ENCODE measurements around the gene TESPA1.

TESPA1 gene

DNA sequence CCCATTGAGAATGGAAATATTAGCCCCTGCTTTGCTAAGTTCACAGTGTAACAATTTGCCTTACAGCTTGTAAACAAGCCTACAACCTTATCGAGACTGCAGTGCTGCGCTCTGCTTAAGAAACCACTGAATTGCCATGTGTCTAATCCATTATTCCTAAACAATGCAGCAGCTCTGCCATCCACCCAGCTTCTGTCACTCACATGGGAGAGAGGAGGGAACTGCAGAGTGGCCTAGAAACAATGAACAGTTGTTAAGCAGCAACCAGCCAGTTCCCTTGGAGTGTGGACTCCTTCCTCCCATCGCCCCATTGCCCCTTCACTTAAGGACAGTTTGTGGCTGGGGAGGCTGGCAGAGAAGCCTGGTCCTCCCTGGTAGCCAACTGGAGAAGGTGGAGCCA lies 42.9 kb downstream of the TESPA1 start:
- no peak for DNase-seq

DNA sequence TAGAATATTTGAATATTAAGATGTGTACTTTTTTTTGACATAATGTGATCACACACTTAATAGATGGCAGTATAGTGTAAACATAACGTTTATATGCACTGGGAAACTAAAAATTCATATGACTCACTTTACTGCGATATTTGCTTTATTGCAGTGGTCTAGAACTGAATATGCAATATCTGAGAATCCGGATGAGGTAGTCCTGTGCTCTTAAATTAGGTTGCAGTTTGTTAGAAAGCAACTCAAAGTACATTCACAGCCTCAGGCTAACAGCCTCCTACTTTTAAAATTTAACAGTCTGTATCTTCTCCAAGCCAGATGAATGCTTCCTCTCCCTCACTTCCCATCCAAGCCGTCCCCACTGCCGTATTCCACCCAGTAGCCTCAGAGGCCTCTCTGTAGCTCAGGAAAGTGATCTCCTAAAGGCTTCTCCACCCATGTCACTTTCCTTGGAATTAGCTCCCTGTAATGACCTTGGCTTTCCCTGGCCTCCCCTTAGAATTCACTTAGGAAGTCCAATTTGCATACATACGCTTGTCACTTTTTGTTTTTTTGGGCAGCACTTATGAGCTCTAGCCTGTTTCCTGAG lies 43.7 kb downstream of the TESPA1 start:
- DNase-seq, result no peak

DNA sequence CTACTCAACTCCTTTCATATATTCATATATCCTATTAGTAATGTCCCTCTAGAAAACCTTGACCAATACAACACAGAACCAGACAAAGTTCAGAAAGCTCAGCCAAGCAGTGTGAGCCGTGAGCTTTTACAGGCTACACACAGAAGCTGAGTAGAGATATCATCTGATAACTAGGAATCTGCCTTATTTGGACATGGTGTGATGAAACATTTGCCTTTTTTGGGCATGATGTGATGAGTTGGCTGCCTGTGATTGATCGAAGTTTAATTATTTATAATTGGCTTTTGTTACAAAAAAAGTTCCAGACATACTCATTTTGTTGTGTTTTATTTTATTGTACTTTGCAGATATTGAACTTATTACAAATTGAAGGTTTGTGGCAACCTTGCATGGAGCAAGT lies 46.6 kb downstream of the TESPA1 start:
- no peak for DNase-seq

DNA sequence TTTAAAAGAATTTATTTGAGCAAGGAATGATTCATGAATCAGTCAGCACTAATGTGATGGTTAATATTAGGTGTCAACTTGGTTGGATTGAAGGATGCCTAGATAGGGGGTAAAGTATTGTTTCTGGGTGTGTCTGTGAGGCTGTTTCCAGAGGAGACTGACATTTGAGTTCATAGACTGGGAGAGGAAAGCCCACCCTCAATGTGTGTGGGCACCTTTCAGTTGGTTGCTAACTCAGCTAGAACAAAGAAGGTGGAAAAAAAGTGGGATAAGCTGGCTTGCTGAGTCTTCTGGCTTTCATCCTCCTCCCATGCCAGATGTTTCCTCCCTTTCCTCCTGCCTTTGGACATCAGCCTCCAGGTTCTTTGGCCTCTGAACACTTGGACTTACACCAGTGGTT lies 47.2 kb downstream of the TESPA1 start:
- no peak for DNase-seq

DNA sequence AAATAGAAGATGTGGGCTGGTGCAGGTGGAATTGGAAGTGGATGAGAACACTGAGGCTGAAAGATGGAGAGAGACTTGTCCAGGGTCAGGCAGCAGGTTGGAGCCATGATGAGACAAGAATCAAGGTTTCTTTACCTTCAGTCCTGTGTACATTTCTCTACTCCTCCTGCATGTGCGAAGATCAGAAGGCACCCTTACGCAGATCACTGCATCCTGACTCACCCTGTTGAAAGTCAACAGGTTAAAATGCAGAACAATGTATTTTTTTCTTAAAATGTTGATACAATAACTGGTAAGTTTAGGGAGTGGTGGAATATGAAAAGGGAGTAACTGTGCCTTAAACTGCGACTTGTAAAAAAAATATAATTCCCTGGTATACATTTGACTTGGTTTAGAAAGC lies 47.8 kb downstream of the TESPA1 start:
- DNase-seq, result no peak

DNA sequence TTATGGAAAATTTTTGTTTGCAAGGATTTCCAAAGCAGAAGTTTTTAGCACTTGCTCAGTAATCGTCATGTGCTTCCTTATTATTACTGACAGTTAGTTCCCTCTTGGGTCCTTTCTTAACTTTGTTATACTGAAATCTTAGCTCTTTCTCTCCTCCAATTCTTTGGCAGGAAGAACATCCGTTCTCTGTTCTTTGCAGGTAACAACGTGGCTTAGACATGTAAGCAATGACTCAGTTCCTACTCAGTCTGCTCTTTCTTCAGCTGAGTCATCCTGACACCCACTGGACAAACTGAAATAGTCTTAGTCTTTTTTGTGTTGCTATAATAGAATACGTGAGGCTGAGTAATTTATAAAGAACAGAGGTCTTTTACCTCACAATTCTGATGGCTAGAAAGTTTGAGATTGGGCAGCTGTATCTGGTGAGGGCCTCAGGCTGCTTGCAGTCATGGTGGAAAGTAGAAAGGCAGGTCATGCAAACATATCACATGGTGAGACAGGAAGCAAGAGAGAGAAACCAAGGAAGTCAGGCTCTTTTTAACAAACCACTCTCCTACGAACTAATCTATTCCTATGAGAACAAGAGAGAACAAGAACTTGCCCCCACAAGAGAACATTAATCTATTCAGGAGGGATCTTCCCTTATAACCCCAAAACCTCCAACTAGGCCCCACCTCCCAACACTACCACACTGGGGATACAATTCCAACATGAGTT lies 49.2 kb downstream of the TESPA1 start:
- peak; percentile 57 for DNase-seq

DNA sequence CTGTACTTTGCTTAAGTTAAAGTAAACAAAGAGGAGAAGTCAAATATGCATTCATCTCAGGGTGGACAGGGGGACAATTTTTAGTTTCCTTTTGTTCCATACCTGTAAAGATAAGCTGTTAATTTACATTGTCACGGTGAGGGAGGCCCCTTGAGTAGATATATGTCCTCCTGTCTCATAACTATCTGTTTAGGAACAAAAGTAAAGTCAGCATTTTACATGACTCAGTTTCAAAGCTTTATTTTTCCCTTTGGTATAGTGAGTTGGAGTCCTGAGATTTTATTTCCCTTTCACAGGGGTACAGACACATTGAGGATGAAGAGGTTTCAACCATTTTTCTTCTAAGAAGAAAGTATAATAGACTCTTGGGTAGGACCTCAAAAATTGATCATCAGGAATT lies 50.1 kb downstream of the TESPA1 start:
- DNase-seq, result no peak

DNA sequence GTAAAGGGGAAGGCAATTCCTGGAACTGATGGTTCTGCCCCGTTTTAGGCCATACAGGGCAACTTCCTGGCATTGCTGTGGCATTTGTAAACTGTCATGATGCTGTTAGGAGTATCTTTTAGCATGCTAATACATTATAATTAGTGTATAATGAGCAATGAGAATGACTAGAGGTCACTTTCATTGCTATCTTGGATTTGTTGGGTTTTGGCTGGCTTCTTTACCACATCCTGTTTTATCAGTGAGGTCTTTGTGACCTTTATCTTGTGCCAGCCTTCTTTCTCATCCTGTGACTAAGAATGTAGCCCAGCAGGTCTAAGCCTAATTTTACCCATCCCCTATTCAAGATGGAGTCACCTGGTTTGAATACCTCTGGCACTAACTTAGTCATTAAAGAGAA lies 51.2 kb downstream of the TESPA1 start:
- no peak for DNase-seq

DNA sequence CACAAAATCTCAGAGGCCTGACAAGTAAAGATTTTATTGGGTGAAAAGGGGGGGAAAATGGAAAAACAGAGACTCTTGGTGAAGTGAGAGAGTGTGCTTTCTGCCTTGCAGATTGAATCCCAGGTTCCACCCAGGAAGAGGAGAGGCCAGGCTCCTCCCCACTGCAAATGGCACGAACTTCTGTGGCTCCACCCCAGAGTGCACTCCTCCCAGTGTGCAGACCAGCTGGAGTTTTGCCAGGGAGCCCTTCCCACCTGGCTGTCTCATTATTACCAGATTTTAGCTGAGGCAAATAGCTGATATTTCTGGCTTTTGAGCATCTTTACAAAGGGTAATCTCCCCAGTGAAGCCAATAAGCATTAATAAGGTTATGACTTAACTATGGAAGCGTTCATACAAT lies 51.9 kb downstream of the TESPA1 start:
- no peak for DNase-seq

DNA sequence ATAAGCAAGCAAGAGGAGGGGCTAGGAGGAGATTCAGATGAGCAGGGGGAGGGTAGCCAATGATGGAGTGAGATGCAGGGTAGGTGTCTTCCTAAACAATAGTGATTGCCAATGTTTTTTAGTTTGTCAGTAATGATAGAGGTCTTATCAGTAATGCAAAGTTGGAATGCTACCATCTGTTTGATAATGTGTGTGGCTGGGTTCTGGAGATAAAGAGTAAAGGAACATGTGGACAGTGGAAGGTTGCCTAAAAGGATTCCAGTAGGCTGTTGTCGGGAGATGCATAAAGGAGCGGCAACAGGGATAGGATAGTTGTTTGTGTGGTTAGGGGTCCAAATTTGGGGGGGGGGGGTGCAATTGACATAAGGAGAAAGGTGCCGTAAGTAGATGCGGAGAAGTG lies 52.5 kb downstream of the TESPA1 start:
- DNase-seq, result no peak

DNA sequence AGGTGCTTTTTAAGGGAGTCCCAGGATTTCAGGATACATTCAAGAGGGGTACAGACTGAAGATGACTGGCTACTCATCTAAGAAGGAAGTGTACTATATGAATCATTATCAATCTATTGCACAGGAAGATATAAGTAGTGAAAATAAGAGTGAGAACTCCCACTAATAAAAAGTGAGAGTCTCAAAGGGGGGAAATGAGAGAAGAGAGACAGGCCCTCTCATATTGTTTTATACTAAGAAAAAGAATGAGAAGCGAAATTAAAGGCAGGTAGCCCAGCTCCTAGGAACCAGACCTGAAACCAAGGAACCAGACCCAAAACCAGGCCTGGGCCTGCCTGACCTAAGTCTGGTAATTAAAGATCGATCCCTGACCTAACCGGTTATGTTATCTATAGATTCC lies 54.6 kb downstream of the TESPA1 start:
- no peak for DNase-seq

DNA sequence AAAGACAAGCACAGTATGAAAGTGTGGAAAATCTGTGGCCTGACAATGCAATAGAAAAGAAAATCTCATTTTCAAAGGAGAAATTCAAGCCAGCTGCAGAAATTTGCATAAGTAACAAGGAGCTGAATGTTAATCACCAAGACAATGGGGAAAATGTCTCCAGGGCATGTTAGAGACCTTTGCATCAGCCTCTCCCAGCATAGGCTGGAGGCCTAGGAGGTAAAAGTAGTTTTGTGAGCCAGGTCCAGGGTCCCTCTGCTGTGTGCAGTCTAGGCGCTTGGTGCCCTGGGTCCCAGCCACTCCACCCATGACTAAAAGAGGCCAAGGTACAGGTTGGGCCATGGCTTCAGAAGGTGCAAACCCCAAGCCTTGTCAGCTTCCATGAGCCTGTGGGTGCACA lies 58.3 kb downstream of the TESPA1 start:
- no peak for DNase-seq

DNA sequence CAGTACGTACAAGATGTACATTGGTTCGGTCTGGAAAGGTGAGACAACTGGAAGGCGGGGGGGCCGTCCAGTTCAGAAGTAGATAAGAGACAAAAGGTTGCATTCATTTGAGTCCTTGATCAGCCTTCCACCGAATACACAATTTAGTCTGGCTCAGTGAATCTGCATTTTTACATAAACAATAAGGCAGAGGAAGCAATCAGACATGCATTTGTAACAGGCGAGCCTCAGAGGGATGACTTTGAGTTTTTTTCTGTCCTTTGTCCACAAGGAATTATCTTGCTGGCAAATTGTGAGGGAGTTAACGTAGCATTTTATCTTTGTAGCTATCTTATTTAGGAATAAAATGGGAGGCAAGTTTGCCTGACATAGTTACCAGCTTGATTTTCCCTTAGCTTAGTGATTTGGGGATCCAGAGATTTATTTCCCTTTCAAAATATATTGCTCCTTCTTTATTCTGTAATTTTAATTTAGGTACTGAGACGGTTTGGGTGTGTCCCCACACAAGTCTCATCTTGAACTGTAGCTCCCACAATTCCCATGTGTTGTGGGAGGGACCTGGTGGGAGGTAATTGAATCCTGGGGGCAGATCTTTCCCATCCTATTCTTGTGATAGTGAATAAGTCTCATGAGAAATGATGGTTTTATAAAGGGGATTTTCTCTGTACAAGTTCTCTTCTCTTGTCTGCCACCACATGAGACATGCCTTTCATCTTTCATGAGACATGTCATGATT lies 59.4 kb downstream of the TESPA1 start:
- no peak for DNase-seq

DNA sequence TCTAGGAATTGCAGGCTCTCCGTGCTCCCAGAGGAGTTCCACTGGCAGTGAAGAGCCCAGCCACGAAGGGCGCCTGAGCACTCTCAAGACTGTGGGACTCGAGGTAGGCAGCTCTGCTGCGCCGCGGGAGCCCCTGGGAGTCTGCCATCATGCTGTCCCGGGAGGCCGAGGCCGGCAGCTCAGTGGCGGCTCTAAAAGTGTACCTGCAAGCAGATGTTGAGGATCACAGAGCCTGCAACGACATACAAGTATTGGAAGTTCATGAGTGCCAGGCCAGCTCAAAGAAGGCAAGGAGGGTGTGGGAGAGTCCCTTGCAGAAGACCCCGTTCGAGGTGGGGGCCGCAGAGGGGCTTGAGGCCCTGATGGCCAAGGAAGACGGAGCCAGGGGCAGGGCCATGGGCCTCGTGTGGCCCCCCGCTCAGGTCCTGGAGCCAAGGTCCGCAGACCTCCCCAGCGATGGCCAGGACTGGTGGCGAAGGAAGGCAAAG lies 67.5 kb downstream of the TESPA1 start:
- no peak for DNase-seq

Data from NCI-H226 (cell line).